GM12878 (cell line): ENCODE measurements around the gene TACSTD2. TPM values are rescaled to one million over a fixed set of nuclear protein-coding genes. Genes with fewer than 3 reads are reported as not detected.

Experiments
- ATAC-seq: fragments of 200-7000 bp; cut with Tn5 transposase; 3 replicates; pipeline ENCODE4 v1.9.1; 2020; ENCODE audit warnings: mild to moderate bottlenecking, moderate library complexity
- BruUV-seq: library from RNA; stranded (reverse); fragments of 400-500 nt; replicated peaks from 2 replicates; lab custom pipeline; 2021; lab: Mats Ljungman, UMichigan
- CTCF ChIA-PET: fragments of 300-600 bp; sonication (Branson Sonifier 250); formaldehyde crosslinking; extraction: SDS; loops from one replicate; lab custom pipeline; 2021; ENCODE audit warnings: inconsistent platforms; lab: Yijun Ruan, JAX
- POLR2A ChIA-PET: fragments of 350-600 bp; formaldehyde crosslinking; extraction: SDS; loops from one replicate; lab custom pipeline; 2021; ENCODE audit warnings: inconsistent platforms; lab: Charles Lee
- RAD21 ChIA-PET: fragments of 300-600 bp; sonication (Branson Sonifier 250); formaldehyde crosslinking; loops from one replicate; lab custom pipeline; 2023; ENCODE audit warnings: antibody characterized with exemption; ENCODE audit not compliant: unreplicated experiment; lab: Charles Lee
- SMC1A ChIA-PET: fragments of 300-600 bp; sonication (Branson Sonifier 250); formaldehyde crosslinking; loops from one replicate; lab custom pipeline; 2023; ENCODE audit not compliant: unreplicated experiment, uncharacterized antibody; lab: Charles Lee
- DNase-seq: peaks from one replicate; pipeline ENCODE4 v3.0.0-alpha.2; 2011; ENCODE audit warnings: low read depth, low spot score
- FAIRE-seq: peaks from 3 replicates; lab custom pipeline; 2011; peaks lifted over from hg19 to GRCh38; lab: Jason Lieb, UNC
- H2AFZ ChIP-seq: 2 replicates; pipeline ENCODE4 v1.6.0; 2011; ENCODE audit warnings: low read depth, low read length, control low read depth; ENCODE audit not compliant: control insufficient read depth
- H3K27ac ChIP-seq: 2 replicates; pipeline ENCODE4 v1.5.1; 2011; ENCODE audit warnings: control low read depth; ENCODE audit not compliant: control insufficient read depth, insufficient read depth
- H3K27me3 ChIP-seq, 2 experiments: replicated peaks in 1 of 2; 2 replicates each; pipeline versions ENCODE4 v1.6.0 to v1.6.1; 2011; ENCODE audit warnings: low read length in 1 of 2; ENCODE audit not compliant: control insufficient read depth in 2 of 2, insufficient read depth in 2 of 2
- H3K36me3 ChIP-seq, 2 experiments: 2 replicates each; pipeline ENCODE4 v1.5.1; 2011; ENCODE audit warnings: low read length in 1 of 2; ENCODE audit not compliant: control insufficient read depth in 2 of 2, insufficient read depth in 2 of 2
- H3K4me1 ChIP-seq: 2 replicates; pipeline ENCODE4 v1.6.1; 2011; ENCODE audit warnings: mild to moderate bottlenecking, low read length, moderate library complexity, mixed read lengths; ENCODE audit not compliant: control insufficient read depth, insufficient read depth
- H3K4me2 ChIP-seq: 2 replicates; pipeline ENCODE4 v1.6.0; 2011; ENCODE audit warnings: control low read depth; ENCODE audit not compliant: control insufficient read depth, insufficient read depth
- H3K4me3 ChIP-seq: fragments of 200-600 bp; sonication (generic); 2 replicates; pipeline ENCODE4 v1.5.1; 2016
- H3K79me2 ChIP-seq: 2 replicates; pipeline ENCODE4 v1.6.0; 2011; ENCODE audit warnings: low read length; ENCODE audit not compliant: control insufficient read depth, insufficient read depth
- H3K9ac ChIP-seq: 2 replicates; pipeline ENCODE4 v1.8.0; 2011; ENCODE audit warnings: low read length, control low read depth, mixed read lengths; ENCODE audit not compliant: control insufficient read depth, insufficient read depth
- H3K9me3 ChIP-seq: replicated peaks from 3 replicates; pipeline ENCODE4 v1.5.1; 2011; ENCODE audit warnings: mild to moderate bottlenecking, low read length; ENCODE audit not compliant: control insufficient read depth, insufficient read depth
- H4K20me1 ChIP-seq: 2 replicates; pipeline ENCODE4 v1.6.0; 2011; ENCODE audit not compliant: control insufficient read depth, insufficient read depth
- CBFB ChIP-seq: IDR thresholded peaks from 2 replicates; pipeline ENCODE4 v1.6.1; 2016; ENCODE audit warnings: antibody characterized with exemption, low read depth
- CHD2 ChIP-seq: IDR thresholded peaks from 2 replicates; pipeline ENCODE4 v1.6.1; 2011; ENCODE audit warnings: low read depth, low read length, improper control_type of control experiment, borderline replicate concordance
- E2F4 ChIP-seq: IDR thresholded peaks from 2 replicates; pipeline ENCODE4 v1.6.1; 2012; ENCODE audit warnings: low read depth, low read length, improper control_type of control experiment
- ETV6 ChIP-seq, 2 experiments: fragments of 450-650 bp in 1 of 2; IDR thresholded peaks in 1 of 2; conservative IDR thresholded peaks in 1 of 2; 2 replicates each; pipeline ENCODE4 v1.6.1; 2014; ENCODE audit warnings: antibody characterized with exemption in 1 of 2, borderline replicate concordance in 1 of 2, low read depth in 1 of 2, mild to moderate bottlenecking in 1 of 2, moderate library complexity in 1 of 2
- HSF1 ChIP-seq: fragments of 150-350 bp; IDR thresholded peaks from 2 replicates; pipeline ENCODE4 v1.6.1; 2014; ENCODE audit warnings: mild to moderate bottlenecking, low read depth, low read length
- MEF2A ChIP-seq: IDR thresholded peaks from 2 replicates; pipeline ENCODE4 v1.6.1; 2011; ENCODE audit warnings: low read depth, mild to moderate bottlenecking, low read length, moderate library complexity; ENCODE audit not compliant: insufficient read depth
- MTA3 ChIP-seq: IDR thresholded peaks from 2 replicates; pipeline ENCODE4 v1.6.1; 2012; ENCODE audit warnings: low read length, inconsistent platforms, borderline replicate concordance
- NFIC ChIP-seq: IDR thresholded peaks from 2 replicates; pipeline ENCODE4 v1.6.1; 2012; ENCODE audit warnings: low read depth, mild to moderate bottlenecking, inconsistent platforms, low read length, moderate library complexity
- SMARCA5 ChIP-seq: fragments of 450-650 bp; IDR thresholded peaks from 2 replicates; pipeline ENCODE4 v1.6.1; 2017; ENCODE audit warnings: mild to moderate bottlenecking
- SP1 ChIP-seq: IDR thresholded peaks from one replicate; pipeline ENCODE4 v1.6.1; 2011; ENCODE audit warnings: low read depth, low read length
- STAT3 ChIP-seq: IDR thresholded peaks from 2 replicates; pipeline ENCODE4 v1.6.1; 2011; ENCODE audit warnings: low read depth, low read length, improper control_type of control experiment
- TCF12 ChIP-seq: IDR thresholded peaks from 2 replicates; pipeline ENCODE4 v1.6.1; 2011; ENCODE audit warnings: low read depth, mild to moderate bottlenecking, low read length
- TCF3 ChIP-seq: IDR thresholded peaks from 2 replicates; pipeline ENCODE4 v1.6.1; 2012; ENCODE audit warnings: low read depth, mild to moderate bottlenecking, low read length, borderline replicate concordance; ENCODE audit not compliant: insufficient read depth
- ZBED1 ChIP-seq: IDR thresholded peaks from 2 replicates; pipeline ENCODE4 v1.6.1; 2016; ENCODE audit warnings: borderline replicate concordance
- ZNF592 ChIP-seq: fragments of 450-650 bp; IDR thresholded peaks from 2 replicates; pipeline ENCODE4 v1.6.1; 2017; ENCODE audit warnings: mild to moderate bottlenecking, moderate library complexity
- WGBS: methylation state at CpG from one replicate; pipeline ENCODE4 v1.1.6; 2016; ENCODE audit warnings: low lambda C conversion rate; ENCODE audit not compliant: insufficient replicate concordance, insufficient coverage; ENCODE audit errors: missing lambda C conversion rate; 5-methylcytosine and 5-hydroxymethylcytosine counted together
- in situ Hi-C: fragments of 300-500 bp; cut with MboI; formaldehyde crosslinking; loops from 9 replicates; pipeline ENCODE4 v1.14.3; 2018; ENCODE audit warnings: mixed read lengths
- intact Hi-C: fragments of 100-400 bp; cut with micrococcal nuclease; formaldehyde crosslinking; loops from one replicate; pipeline ENCODE4 v1.14.2; 2022; ENCODE audit not compliant: unreplicated experiment
- polyA plus RNA-seq, 11 experiments: library from polyadenylated mRNA; depleted of rRNA in 4 of 11; unstranded in 6 of 11; stranded (reverse) in 5 of 11; fragments of >200 nt; fragmentation: Nextera tagmentation in 4 of 11; fragmentation: Illumina TruSeq in 1 of 11; extraction: Ambion mirVana in 4 of 11; extraction: Trizol in 1 of 11; gene quantifications; 1 replicate in 1 of 11; 2 replicates in 10 of 11; pipeline versions ENCODE4 v1.2.1 to v1.2.3, GENCODE V29; 2011 to 2016; ENCODE audit warnings: inconsistent platforms in 2 of 11, missing spikeins in 2 of 11, low read depth in 1 of 11
- total RNA-seq, 4 experiments: library from RNA; depleted of rRNA in 3 of 4; stranded (reverse); fragments of >200 nt in 3 of 4; fragmentation: Illumina TruSeq in 1 of 4; extraction: Trizol in 1 of 4; gene quantifications; 2 replicates each; pipeline versions ENCODE4 v1.2.1 to v1.2.3, GENCODE V29; 2013 to 2021

TACSTD2 gene
- total and polyA plus RNA-seq, 10 of the 15 experiments (the other 5 are each of a cell fraction or from before 2014, with no cell fraction given), result 0.56 to 9.4 (median 3.7) TPM

- no peak overlapping the region for H2AFZ ChIP-seq
- ATAC-seq (peak; percentile 95), DNase-seq (peak; percentile 93), FAIRE-seq (peak; percentile 80)
- peaks cover 44% of the 10 kb centered on the region for H3K4me1 ChIP-seq
- ChIA-PET SMC1A (interaction anchor here (0.6 to 3.9 kb wide), 12 partner anchors 10 to 182 kb away, joined by 3 to 17 read pairs (median 4); partner anchors contain the start of gene OMA1), POLR2A (interaction anchor here (1.2 kb wide), 1 partner anchor 10 kb away, joined by 4 read pairs; no protein-coding TSS in a partner anchor), CTCF (interaction anchor here (0.6 to 3.5 kb wide), 3 partner anchors 57 to 466 kb away, joined by 3 to 21 read pairs (median 4); no protein-coding TSS in a partner anchor), RAD21 (interaction anchor here (1.0 to 2.8 kb wide), 5 partner anchors 10 to 79 kb away, joined by 3 to 12 read pairs (median 5); partner anchors contain the start of gene OMA1)
- peak overlapping the region; percentile 78 for H3K4me2 ChIP-seq
- H3K9ac ChIP-seq, result 0 out of 2 replicates have a peak overlapping the region, but pooled peaks have one; percentile 9
- H3K27me3 ChIP-seq, result no peaks in the 10 kb centered on the region
- H3K79me2 ChIP-seq, result no peaks in the 10 kb centered on the region
- intact Hi-C loops (loop anchor here (1.0 kb wide), 3 partner anchors 10 to 78 kb away; partner anchors contain the start of gene OMA1), in situ Hi-C loops (loop anchor here (25.0 kb wide), 1 partner anchor 1737 kb away; no protein-coding TSS in a partner anchor)
- H4K20me1 ChIP-seq, result no peaks in the 10 kb centered on the region
- no peaks in the 10 kb centered on the region for H3K36me3 ChIP-seq
- H3K4me3 ChIP-seq, result 0 out of 2 replicates have a peak overlapping the region, but pooled peaks have one; percentile 6
- BruUV-seq, result TSS peak; percentile 92
- peak overlapping the region; percentile 72 for H3K27ac ChIP-seq
- WGBS, result 26% methylated on average over 4 of the region's 4 CpGs
- peaks cover 7% of the 10 kb centered on the region; the same call in 1 of the 3 replicates for H3K9me3 ChIP-seq
- TF ChIP-seq ZNF592 (no peak), MEF2A (peak; percentile 82), STAT3 (peak; percentile 92), ETV6 (conservative IDR thresholded peaks at IDR 0.05 in 1 of 2, IDR thresholded peaks at IDR 0.05 in 1 of 2; ENCODE audit: borderline replicate concordance in 1 of 2, low read depth in 1 of 2) (peak in 1 of 2 experiments; percentile 93; a peak in 2 of 4 replicates), TCF12 (peak; percentile 93), TCF3 (peak; percentile 91), MTA3 (peak; percentile 93; the same call in 1 of the 2 replicates), NFIC (peak; percentile 93), E2F4 (no peak), SMARCA5 (no peak), SP1 (peak; percentile 78), ZBED1 (peak; percentile 94), CBFB (peak; percentile 75; the same call in 1 of the 2 replicates), CHD2 (peak; percentile 71; the same call in 1 of the 2 replicates), HSF1 (no peak)
Observed at GRCh38 chr1:58573705-58574591, 3.1 kb downstream of the TACSTD2 start.
